Measurements from ENCODE around the gene RPAP2. TPM values are rescaled to one million over a fixed set of nuclear protein-coding genes. Genes with fewer than 3 reads are reported as not detected.

The RPAP2 gene
- polyA plus RNA-seq, 2 of the 4 experiments (the other 2 are of a cell fraction), result 5.8 to 18.5 TPM

- H3K27ac ChIP-seq, result no peak overlapping the region
- 96% methylated on average over 4 of the region's 4 CpGs for WGBS (ENCODE audit: missing lambda C conversion rate)
- no peaks in the 10 kb centered on the region; the same call in 2 of the 3 replicates for H3K9me3 ChIP-seq
- no peak overlapping the region for H3K4me2 ChIP-seq
- ChIA-PET CTCF (no interaction called here), POLR2A (no interaction called here)
- H3K4me1 ChIP-seq, result no peaks in the 10 kb centered on the region
- TF ChIP-seq PBX3 (IDR thresholded peaks at IDR 0.05), result no peak
- no peak for TF ChIP-seq NPAS2 (CRISPR knock-in tag; IDR thresholded peaks at IDR 0.05; ENCODE audit: borderline replicate concordance)
- TF ChIP-seq RAD21 (conservative IDR thresholded peaks at IDR 0.05 in 1 of 2, IDR thresholded peaks at IDR 0.05 in 1 of 2), result no peak
- no peak for TF ChIP-seq SREBF2 (IDR thresholded peaks at IDR 0.05)
- TF ChIP-seq ATOH8 (CRISPR knock-in tag; IDR thresholded peaks at IDR 0.05; ENCODE audit: low read depth), result no peak
- no peak for TF ChIP-seq CEBPB (IDR thresholded peaks at IDR 0.05)
- no peak for TF ChIP-seq REST (IDR thresholded peaks at IDR 0.05)
- TF ChIP-seq CHD2 (IDR thresholded peaks at IDR 0.05; ENCODE audit: low read length, partially characterized antibody), result no peak
- no peak for TF ChIP-seq POLR2A (IDR thresholded peaks at IDR 0.05; ENCODE audit: low read length)
- no peak for TF ChIP-seq TP53 (CRISPR knock-in tag; IDR thresholded peaks at IDR 0.05)
- TF ChIP-seq JUN (IDR thresholded peaks at IDR 0.05), result no peak
- no peak for TF ChIP-seq BCL3 (IDR thresholded peaks at IDR 0.05)
- FAIRE-seq (no peak), ATAC-seq (no peak), DNase-seq (ENCODE audit: low read depth in 1 of 2, low spot score in 1 of 2) (no peak)
- no peak overlapping the region for H3K4me3 ChIP-seq
Observed at GRCh38 chr1:92327794-92328193, 28.9 kb downstream of the RPAP2 start.

- Histone ChIP-seq H3K27ac (no peak overlapping the region), H3K4me3 (no peak overlapping the region), H3K9me3 (no peaks in the 10 kb centered on the region; the same call in 2 of the 3 replicates), H3K4me1 (no peaks in the 10 kb centered on the region), H3K4me2 (no peak overlapping the region)
- TF ChIP-seq MYC (IDR thresholded peaks at IDR 0.05; ENCODE audit: borderline replicate concordance, low read length) (no peak), FOSB (CRISPR knock-in tag; IDR thresholded peaks at IDR 0.05) (no peak), ZC3H11A (IDR thresholded peaks at IDR 0.05) (no peak), CHD2 (IDR thresholded peaks at IDR 0.05; ENCODE audit: low read length, partially characterized antibody) (no peak), ZSCAN20 (CRISPR knock-in tag; IDR thresholded peaks at IDR 0.05) (no peak), BCL3 (IDR thresholded peaks at IDR 0.05) (no peak), CBX8 (IDR thresholded peaks at IDR 0.05) (no peak), EHF (CRISPR knock-in tag; IDR thresholded peaks at IDR 0.05) (no peak), RCOR1 (IDR thresholded peaks at IDR 0.05; ENCODE audit: low read depth, low read length) (no peak), ATOH8 (CRISPR knock-in tag; IDR thresholded peaks at IDR 0.05; ENCODE audit: low read depth) (no peak), TP53 (CRISPR knock-in tag; IDR thresholded peaks at IDR 0.05) (no peak), CHD4 (IDR thresholded peaks at IDR 0.05; ENCODE audit: borderline replicate concordance) (no peak), PHF8 (IDR thresholded peaks at IDR 0.05; ENCODE audit: borderline replicate concordance, low read depth) (no peak), JUN (IDR thresholded peaks at IDR 0.05) (no peak), USF2 (IDR thresholded peaks at IDR 0.05) (no peak)
- CTCF ChIA-PET, result interaction anchor here (1.7 kb wide), 1 partner anchor 19 kb away, joined by 4 read pairs; no protein-coding TSS in a partner anchor
- ATAC-seq (no peak), FAIRE-seq (no peak), DNase-seq (ENCODE audit: low read depth in 1 of 2, low spot score in 1 of 2) (no peak)
- 96% methylated on average over 6 of the region's 6 CpGs for WGBS (ENCODE audit: missing lambda C conversion rate)
- POLR2A ChIA-PET, result no interaction called here
Observed at GRCh38 chr1:92329347-92330129, 30.7 kb downstream of the RPAP2 start.
